Endothelial cell of umbilical vein (primary cell): ENCODE results near the gene HSPB2. TPM values are rescaled to one million over a fixed set of nuclear protein-coding genes. Genes with fewer than 3 reads are reported as not detected.

Experiments
- BruUV-seq: library from RNA; stranded (reverse); fragments of 400-500 nt; replicated peaks from 2 replicates; lab custom pipeline; 2021; lab: Mats Ljungman, UMichigan
- CTCF ChIA-PET: fragments of 300-600, 350-600 bp; sonication (Branson Sonifier 250); formaldehyde crosslinking; loops from one replicate; lab custom pipeline; 2021; ENCODE audit warnings: antibody characterized with exemption, inconsistent platforms; lab: Charles Lee
- POLR2A ChIA-PET: fragments of 300-600, 350-600 bp; sonication (Branson Sonifier 250); formaldehyde crosslinking; loops from one replicate; lab custom pipeline; 2021; ENCODE audit warnings: antibody characterized with exemption, inconsistent platforms; lab: Charles Lee
- DNase-seq: peaks from one replicate; pipeline ENCODE4 v3.0.0-alpha.2; 2011; ENCODE audit warnings: low read depth, low spot score
- FAIRE-seq: peaks from 2 replicates; lab custom pipeline; 2011; peaks lifted over from hg19 to GRCh38; lab: Jason Lieb, UNC
- H2AFZ ChIP-seq: 2 replicates; pipeline ENCODE4 v1.6.0; 2012; ENCODE audit warnings: low read depth, low read length, control low read depth, inconsistent platforms
- H3K27ac ChIP-seq: 2 replicates; pipeline ENCODE4 v1.5.1; 2011; ENCODE audit warnings: low read depth, mild to moderate bottlenecking, control low read depth, low read length, moderate library complexity; ENCODE audit not compliant: insufficient read depth
- H3K27me3 ChIP-seq, 2 experiments: 2 replicates each; pipeline versions ENCODE4 v1.6.0 to v1.6.1; 2011; ENCODE audit warnings: low read length in 2 of 2, mixed read lengths in 1 of 2; ENCODE audit not compliant: control insufficient read depth in 2 of 2, insufficient read depth in 2 of 2
- H3K36me3 ChIP-seq, 2 experiments: 2 replicates in 1 of 2; 3 replicates in 1 of 2; pipeline ENCODE4 v1.5.1; 2011; ENCODE audit warnings: low read length in 2 of 2, mild to moderate bottlenecking in 1 of 2, moderate library complexity in 1 of 2; ENCODE audit not compliant: control insufficient read depth in 2 of 2, insufficient read depth in 2 of 2; ENCODE audit errors: extremely low read depth in 1 of 2
- H3K4me1 ChIP-seq: 3 replicates; pipeline ENCODE4 v1.5.1; 2011; ENCODE audit warnings: mild to moderate bottlenecking, low read length; ENCODE audit not compliant: control insufficient read depth, insufficient read depth; ENCODE audit errors: extremely low read depth
- H3K4me2 ChIP-seq: 2 replicates; pipeline ENCODE4 v1.6.1; 2011; ENCODE audit warnings: low read length, control low read depth, mixed read lengths; ENCODE audit not compliant: insufficient read depth
- H3K4me3 ChIP-seq, 3 experiments: fragments of 200-600 bp in 1 of 3; sonication (generic), shearing (Covaris generic) in 1 of 3; replicated peaks in 1 of 3; 2 replicates each; pipeline ENCODE4 v1.5.1; 2011 to 2016; ENCODE audit warnings: control low read depth in 3 of 3, low read length in 3 of 3, mild to moderate bottlenecking in 2 of 3, inconsistent platforms in 1 of 3, low read depth in 1 of 3, moderate library complexity in 1 of 3; ENCODE audit not compliant: insufficient read depth in 1 of 3
- H3K79me2 ChIP-seq: 2 replicates; pipeline ENCODE4 v1.6.0; 2012; ENCODE audit warnings: low read length, inconsistent platforms; ENCODE audit not compliant: control insufficient read depth, insufficient read depth
- H3K9ac ChIP-seq: replicated peaks from 2 replicates; pipeline ENCODE3; 2011; ENCODE audit warnings: low read length, control low read depth; ENCODE audit not compliant: insufficient read depth; ENCODE audit errors: extremely low read depth
- H3K9me1 ChIP-seq: replicated peaks from 3 replicates; pipeline ENCODE4 v1.6.0; 2011; ENCODE audit warnings: mild to moderate bottlenecking, low read length; ENCODE audit not compliant: control insufficient read depth, insufficient read depth; ENCODE audit errors: extremely low read depth
- H3K9me3 ChIP-seq: replicated peaks from 2 replicates; pipeline ENCODE4 v1.5.1; 2012; ENCODE audit warnings: low read length, inconsistent platforms; ENCODE audit not compliant: control insufficient read depth, insufficient read depth
- H4K20me1 ChIP-seq: replicated peaks from 2 replicates; pipeline ENCODE3; 2011; ENCODE audit warnings: mild to moderate bottlenecking, low read length; ENCODE audit not compliant: control insufficient read depth, insufficient read depth; ENCODE audit errors: extremely low read depth
- CTCF ChIP-seq, 2 donors: IDR thresholded peaks; 1 replicate in 1 of 2; 2 replicates in 1 of 2; pipeline ENCODE4 v1.5.1; 2011; ENCODE audit warnings: low read length in 2 of 2, mild to moderate bottlenecking in 2 of 2, moderate library complexity in 2 of 2, control low read depth in 1 of 2, inconsistent platforms in 1 of 2, low read depth in 1 of 2; ENCODE audit not compliant: insufficient read depth in 1 of 2; ENCODE audit errors: extremely low read depth in 1 of 2
- EZH2 ChIP-seq: IDR thresholded peaks from 2 replicates; pipeline ENCODE4 v1.6.1; 2012; ENCODE audit warnings: borderline replicate concordance, low read depth, mild to moderate bottlenecking, moderate library complexity, low read length, inconsistent platforms; ENCODE audit not compliant: severe bottlenecking
- FOS ChIP-seq: IDR thresholded peaks from 2 replicates; pipeline ENCODE4 v1.6.1; 2011; ENCODE audit warnings: mild to moderate bottlenecking, low read length, moderate library complexity, borderline replicate concordance; ENCODE audit not compliant: insufficient read depth
- GATA2 ChIP-seq: IDR thresholded peaks from 2 replicates; pipeline ENCODE4 v1.7.0; 2011; ENCODE audit warnings: low read depth, mild to moderate bottlenecking, moderate library complexity, mixed read lengths, low read length; ENCODE audit not compliant: insufficient read length, insufficient read depth
- JUN ChIP-seq: IDR thresholded peaks from 2 replicates; pipeline ENCODE4 v1.6.1; 2011; ENCODE audit warnings: borderline replicate concordance, low read depth; ENCODE audit not compliant: insufficient read length, insufficient read depth
- MAX ChIP-seq: IDR thresholded peaks from 2 replicates; pipeline ENCODE4 v1.6.1; 2011; ENCODE audit not compliant: insufficient read depth, insufficient read length
- MYC ChIP-seq: IDR thresholded peaks from one replicate; pipeline ENCODE4 v1.6.1; 2011; ENCODE audit warnings: mild to moderate bottlenecking, low read depth, low read length
- POLR2A ChIP-seq: IDR thresholded peaks from 2 replicates; pipeline ENCODE4 v1.6.1; 2012; ENCODE audit warnings: low read depth, mild to moderate bottlenecking, control low read depth, low read length
- POLR2AphosphoS5 ChIP-seq: IDR thresholded peaks from 2 replicates; pipeline ENCODE4 v1.6.1; 2012; ENCODE audit warnings: low read depth, mild to moderate bottlenecking, control low read depth, low read length, moderate library complexity; ENCODE audit not compliant: insufficient read depth
- dilution Hi-C: fragments of 300-500 bp; cut with MboI; formaldehyde crosslinking; loops from one replicate; pipeline ENCODE4 v1.15.0; 2019; ENCODE audit warnings: low sequenced_read_pairs; ENCODE audit not compliant: extremely low pct_ligation_motif_present
- intact Hi-C: fragments of 100-400 bp; cut with micrococcal nuclease; formaldehyde crosslinking; loops from one replicate; pipeline ENCODE4 v1.10.0; 2022
- polyA plus RNA-seq, 4 experiments: library from polyadenylated mRNA; depleted of rRNA in 3 of 4; stranded (reverse) in 3 of 4; unstranded in 1 of 4; fragments of >200 nt; gene quantifications; 2 replicates each; pipeline versions ENCODE4 v1.2.1 to v1.2.3, GENCODE V29; 2011 to 2012; ENCODE audit warnings: missing spikeins in 1 of 4
- total RNA-seq: library from RNA; stranded (reverse); gene quantifications from 2 replicates; pipeline ENCODE4 v1.2.3, GENCODE V29; 2021

The HSPB2 gene
- total and polyA plus RNA-seq, 2 donors (not counting 3 experiments of a cell fraction or from before 2014, with no cell fraction given), result not detected

GRCh38 chr11:111886032-111886431 lies 26.5 kb upstream of the HSPB2 start:
- no peaks in the 10 kb centered on the region for H3K79me2 ChIP-seq
- no peak overlapping the region for H3K27ac ChIP-seq
- H3K9me3 ChIP-seq, result no peaks in the 10 kb centered on the region
- no TSS peak for BruUV-seq
- no peaks in the 10 kb centered on the region for H3K27me3 ChIP-seq
- no peak overlapping the region for H2AFZ ChIP-seq
- H3K4me2 ChIP-seq, result no peak overlapping the region
- H3K36me3 ChIP-seq, result no peaks in the 10 kb centered on the region
- no peaks in the 10 kb centered on the region for H4K20me1 ChIP-seq
- no peak overlapping the region for H3K9ac ChIP-seq
- DNase-seq, result no peak
- TF ChIP-seq MYC (no peak), EZH2 (no peak), JUN (no peak), CTCF (IDR thresholded peaks at IDR 0.05; ENCODE audit: extremely low read depth in 1 of 2, insufficient read depth in 1 of 2, low read depth in 1 of 2, low read length in 2 of 2) (no peak), POLR2A (no peak), FOS (no peak), GATA2 (no peak), POLR2AphosphoS5 (no peak), MAX (no peak)
- FAIRE-seq, result no peak
- intact Hi-C loops, result no loop called here
- no peaks in the 10 kb centered on the region for H3K9me1 ChIP-seq
- POLR2A ChIA-PET, result no interaction called here
- H3K4me3 ChIP-seq, result no peak overlapping the region
- dilution Hi-C loops, result no loop called here
- CTCF ChIA-PET, result no interaction called here
- H3K4me1 ChIP-seq, result peaks cover 10% of the 10 kb centered on the region
